ENCODE measurements around the gene ZNF705A. TPM values are rescaled to one million over a fixed set of nuclear protein-coding genes. Genes with fewer than 3 reads are reported as not detected.
A peak's percentile ranks its signal among the peaks of the same experiment; 100 is the strongest.
"Not testable (repeated sequence)": the region's sequence is repeated elsewhere in the genome, so short reads cannot be mapped to it uniquely, and the experiment has no call there.

ZNF705A gene
- total and polyA plus RNA-seq, 9 donors = 0.24 to 0.59 TPM; not detected in 7

DNA sequence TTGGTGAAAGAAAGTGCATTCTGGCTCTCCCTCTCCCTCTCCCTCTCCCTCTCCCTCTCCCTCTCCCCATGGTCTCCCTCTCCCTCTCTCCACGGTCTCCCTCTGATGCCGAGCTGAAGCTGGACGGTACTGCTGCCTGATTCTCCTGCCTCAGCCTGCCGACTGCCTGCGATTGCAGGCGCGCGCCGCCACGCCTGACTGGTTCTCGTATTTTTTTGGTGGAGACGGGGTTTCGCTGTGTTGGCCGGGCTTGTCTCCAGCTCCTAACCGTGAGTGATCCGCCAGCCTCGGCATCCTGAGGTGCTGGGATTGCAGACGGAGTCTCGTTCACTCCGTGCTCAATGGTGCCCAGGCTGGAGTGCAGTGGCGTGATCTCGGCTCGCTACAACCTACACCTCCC lies 26.5 kb downstream of the ZNF705A start:
- not testable (repeated sequence) for H3K4me3 ChIP-seq (ENCODE audit: low read length); DNase-seq; H3K36me3 ChIP-seq (ENCODE audit: control insufficient read depth, insufficient read depth, low read length); H3K27me3 ChIP-seq (ENCODE audit: control insufficient read depth, insufficient read depth, low read length); H3K9me3 ChIP-seq (replicated peaks; ENCODE audit: control insufficient read depth, low read depth, low read length); H3K4me1 ChIP-seq (ENCODE audit: control insufficient read depth, insufficient read depth, low read length); H3K27ac ChIP-seq (ENCODE audit: low read length)
- WGBS (ENCODE audit: insufficient coverage) = no CpG with 5 or more reads among the region's 23 CpGs

DNA sequence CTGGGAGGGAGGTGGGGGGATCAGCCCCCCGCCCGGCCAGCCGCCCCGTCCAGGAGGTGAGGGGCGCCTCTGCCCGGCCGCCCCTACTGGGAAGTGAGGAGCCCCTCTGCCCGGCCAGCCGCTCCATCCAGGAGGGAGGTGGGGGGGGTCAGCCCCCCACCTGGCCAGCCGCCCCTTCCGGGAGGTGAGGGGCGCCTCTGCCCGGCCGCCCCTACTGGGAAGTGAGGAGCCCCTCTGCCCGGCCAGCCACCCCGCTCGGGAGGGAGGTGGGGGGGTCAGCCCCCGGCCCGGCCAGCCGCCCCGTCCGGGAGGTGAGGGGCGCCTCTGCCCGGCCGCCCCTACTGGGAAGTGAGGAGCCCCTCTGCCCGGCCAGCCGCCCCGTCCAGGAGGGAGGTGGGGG lies 27.4 kb downstream of the ZNF705A start:
- H3K36me3 ChIP-seq (ENCODE audit: control insufficient read depth, insufficient read depth, low read length) = not testable (repeated sequence)

DNA sequence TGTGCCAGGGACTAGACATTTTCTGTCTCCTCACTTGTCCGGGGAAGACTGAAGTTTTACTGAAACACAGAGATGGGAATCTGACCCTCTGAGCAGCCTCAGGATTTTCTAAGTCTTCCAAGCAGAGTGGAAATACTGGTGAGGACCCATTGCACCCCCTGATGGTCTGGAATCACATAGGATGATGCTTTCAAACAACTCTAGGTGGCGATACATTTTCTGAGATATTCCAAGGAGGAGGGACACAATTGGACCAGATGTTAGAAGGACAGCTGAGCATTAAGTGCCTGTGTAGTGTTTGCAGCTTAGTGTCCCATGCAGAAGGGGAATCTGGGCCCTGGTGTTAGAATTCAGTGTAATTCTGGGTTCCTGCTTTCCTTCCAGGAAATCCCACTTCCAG lies 31.3 kb downstream of the ZNF705A start:
- not testable (repeated sequence) for DNase-seq; H3K9me3 ChIP-seq (replicated peaks; ENCODE audit: control insufficient read depth, low read depth, low read length); H3K4me3 ChIP-seq (ENCODE audit: low read length); H3K27ac ChIP-seq (ENCODE audit: low read length); H3K27me3 ChIP-seq (ENCODE audit: control insufficient read depth, insufficient read depth, low read length); H3K36me3 ChIP-seq (ENCODE audit: control insufficient read depth, insufficient read depth, low read length); H3K4me1 ChIP-seq (ENCODE audit: control insufficient read depth, insufficient read depth, low read length)
- WGBS (ENCODE audit: insufficient coverage) = 57% methylated on average over 1 of the region's 2 CpGs

More for the DNA sequence above, 27.4 kb downstream of the ZNF705A start:
- H3K4me1 ChIP-seq (ENCODE audit: control insufficient read depth, insufficient read depth, low read length); H3K9me3 ChIP-seq (replicated peaks; ENCODE audit: control insufficient read depth, low read depth, low read length); H3K27me3 ChIP-seq (ENCODE audit: control insufficient read depth, insufficient read depth, low read length); H3K4me3 ChIP-seq (ENCODE audit: low read length); H3K27ac ChIP-seq (ENCODE audit: low read length); DNase-seq: not testable (repeated sequence)
- WGBS (ENCODE audit: insufficient coverage) = 100% methylated on average over 1 of the region's 28 CpGs

DNA sequence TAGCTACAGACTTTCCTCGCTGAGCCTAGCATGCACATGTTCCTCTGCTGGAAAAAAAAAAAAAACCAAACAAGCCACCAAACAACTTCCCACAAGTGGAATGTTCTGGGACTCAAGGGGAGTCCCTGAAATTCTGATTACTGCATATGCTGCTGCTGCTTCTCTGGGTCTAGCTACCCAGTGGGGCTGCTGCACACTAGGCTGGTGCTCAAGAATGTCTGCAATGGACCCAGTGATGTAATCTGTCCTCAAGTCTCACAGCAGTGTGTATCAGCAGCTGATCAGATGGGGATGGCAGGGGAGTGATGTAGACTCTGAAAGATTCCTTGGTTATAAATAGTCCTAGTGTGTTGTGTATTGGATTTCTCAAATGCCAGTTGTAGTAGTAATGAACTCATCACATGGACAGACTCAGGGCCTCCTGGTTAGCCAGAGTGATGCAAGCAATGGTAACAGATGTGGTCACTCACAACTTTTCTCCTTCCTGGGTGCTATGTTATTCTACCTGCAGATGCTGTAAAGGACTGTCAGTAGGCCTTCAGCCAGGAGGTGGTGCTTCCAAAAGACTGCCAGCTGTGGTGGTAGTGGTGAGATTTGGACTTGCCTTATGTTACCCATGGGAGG lies 41.0 kb downstream of the ZNF705A start:
- WGBS (ENCODE audit: insufficient coverage) = no CpG with 5 or more reads among the region's 1 CpG
- DNase-seq = peak; percentile 34
- not testable (repeated sequence) for H3K4me3 ChIP-seq (ENCODE audit: low read length); H3K27ac ChIP-seq (ENCODE audit: low read length); H3K9me3 ChIP-seq (replicated peaks; ENCODE audit: control insufficient read depth, low read depth, low read length); H3K27me3 ChIP-seq (ENCODE audit: control insufficient read depth, insufficient read depth, low read length); H3K36me3 ChIP-seq (ENCODE audit: control insufficient read depth, insufficient read depth, low read length); H3K4me1 ChIP-seq (ENCODE audit: control insufficient read depth, insufficient read depth, low read length)

DNA sequence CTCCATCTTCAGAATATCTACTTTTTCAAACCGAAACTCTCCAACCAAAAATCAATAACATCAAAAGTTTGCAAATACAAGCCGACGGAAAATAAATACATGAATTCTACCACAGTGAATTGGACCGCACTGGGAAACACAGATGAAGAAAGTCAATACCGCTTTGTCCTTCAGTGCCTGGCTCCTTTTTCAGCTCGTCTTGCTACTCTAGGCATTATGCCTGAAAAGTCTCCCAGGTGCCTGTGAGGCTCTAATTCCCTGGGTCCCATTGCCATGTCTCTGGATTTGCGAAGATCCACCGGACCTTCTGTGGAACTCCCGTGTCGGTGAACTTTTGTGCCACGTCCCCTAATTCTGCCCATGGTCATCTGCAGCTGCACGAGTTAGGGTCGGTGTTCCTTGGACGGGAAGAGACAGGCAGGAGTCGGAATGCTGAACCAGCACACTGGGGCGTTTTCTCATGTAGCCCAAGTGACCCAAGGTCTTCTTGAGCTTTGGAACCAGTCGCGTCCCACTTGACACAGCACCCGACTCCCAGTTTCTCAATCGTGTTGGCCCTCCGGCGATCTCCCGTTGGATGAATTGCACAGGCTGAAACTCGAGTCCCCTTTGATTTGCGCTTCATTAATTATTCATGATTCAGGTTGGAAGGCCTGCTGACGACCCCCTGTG lies 62.0 kb downstream of the ZNF705A start:
- H3K4me3 ChIP-seq (ENCODE audit: low read length); H3K27ac ChIP-seq (ENCODE audit: low read length); DNase-seq; H3K9me3 ChIP-seq (replicated peaks; ENCODE audit: control insufficient read depth, low read depth, low read length); H3K27me3 ChIP-seq (ENCODE audit: control insufficient read depth, insufficient read depth, low read length); H3K4me1 ChIP-seq (ENCODE audit: control insufficient read depth, insufficient read depth, low read length); H3K36me3 ChIP-seq (ENCODE audit: control insufficient read depth, insufficient read depth, low read length): not testable (repeated sequence)
- WGBS (ENCODE audit: insufficient coverage) = 86% methylated on average over 21 of the region's 26 CpGs

DNA sequence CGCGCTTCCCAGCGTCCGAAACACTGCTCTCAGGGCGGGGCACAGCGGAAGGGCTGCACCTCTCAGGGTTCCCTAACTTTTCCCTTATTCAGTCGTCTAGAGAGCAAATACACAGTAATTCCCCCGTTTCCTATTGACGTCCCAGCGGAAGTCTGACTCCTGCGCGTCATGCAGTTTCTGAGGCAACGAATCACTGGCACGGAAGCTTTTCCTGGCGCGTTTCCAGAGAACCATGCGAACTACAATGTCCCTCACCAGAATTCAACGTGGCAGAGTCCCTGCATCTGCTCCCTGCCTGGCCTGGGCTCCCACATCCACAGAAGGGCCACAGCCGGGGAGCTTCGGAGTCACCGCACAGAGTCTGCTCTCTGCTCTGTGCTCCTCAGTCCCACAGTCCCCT lies 64.6 kb downstream of the ZNF705A start:
- not testable (repeated sequence) for H3K27ac ChIP-seq (ENCODE audit: low read length); DNase-seq

DNA sequence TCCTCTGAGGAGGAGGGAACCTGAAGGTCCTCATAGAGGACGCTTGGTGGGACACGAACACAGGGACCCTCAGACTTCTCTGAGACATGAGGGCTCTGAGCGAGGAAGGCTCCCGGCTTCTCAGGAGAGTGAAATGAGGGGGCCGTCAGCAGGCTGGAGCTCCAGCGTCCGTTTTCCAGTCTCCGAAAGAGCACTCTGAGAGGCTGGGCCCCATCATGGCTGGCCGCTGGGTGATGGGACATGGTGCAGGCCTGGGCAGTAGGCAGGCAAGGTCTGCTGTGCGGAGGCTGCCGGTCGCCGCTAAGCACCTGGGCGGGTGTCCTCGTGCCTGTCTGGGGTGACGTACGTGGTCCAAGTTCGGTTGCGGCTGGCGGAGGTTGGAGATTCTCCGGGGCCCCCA lies 65.0 kb downstream of the ZNF705A start:
- H3K9me3 ChIP-seq (replicated peaks; ENCODE audit: control insufficient read depth, low read depth, low read length); H3K27me3 ChIP-seq (ENCODE audit: control insufficient read depth, insufficient read depth, low read length); H3K36me3 ChIP-seq (ENCODE audit: control insufficient read depth, insufficient read depth, low read length); DNase-seq; H3K4me3 ChIP-seq (ENCODE audit: low read length); H3K27ac ChIP-seq (ENCODE audit: low read length); H3K4me1 ChIP-seq (ENCODE audit: control insufficient read depth, insufficient read depth, low read length): not testable (repeated sequence)
- 89% methylated on average over 13 of the region's 21 CpGs for WGBS (ENCODE audit: insufficient coverage)

More for the DNA sequence above, 64.6 kb downstream of the ZNF705A start:
- not testable (repeated sequence) for H3K36me3 ChIP-seq (ENCODE audit: control insufficient read depth, insufficient read depth, low read length); H3K4me1 ChIP-seq (ENCODE audit: control insufficient read depth, insufficient read depth, low read length); H3K9me3 ChIP-seq (replicated peaks; ENCODE audit: control insufficient read depth, low read depth, low read length); H3K27me3 ChIP-seq (ENCODE audit: control insufficient read depth, insufficient read depth, low read length); H3K4me3 ChIP-seq (ENCODE audit: low read length)
- 86% methylated on average over 14 of the region's 21 CpGs for WGBS (ENCODE audit: insufficient coverage)

DNA sequence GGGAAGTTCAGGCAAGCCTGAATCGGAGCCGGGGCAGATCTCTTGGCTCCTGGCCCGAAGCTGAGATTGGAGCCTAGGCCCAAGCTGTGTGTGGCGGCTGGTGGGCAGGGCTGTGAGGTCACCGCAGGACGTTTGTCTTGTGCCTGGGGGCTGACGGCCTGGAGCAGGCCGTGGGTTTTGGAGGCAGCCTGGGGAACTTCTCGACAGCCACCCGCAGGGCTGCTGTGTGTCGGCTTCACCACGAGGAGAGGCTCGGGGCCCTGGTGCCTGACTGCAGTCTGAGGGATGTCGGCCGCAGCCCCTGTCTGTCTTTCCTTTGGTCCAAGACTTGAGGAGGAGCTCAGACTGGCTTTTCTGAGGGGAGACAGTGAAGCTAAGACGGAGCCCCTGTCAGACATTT lies 65.5 kb downstream of the ZNF705A start:
- not testable (repeated sequence) for H3K27ac ChIP-seq (ENCODE audit: low read length); H3K4me1 ChIP-seq (ENCODE audit: control insufficient read depth, insufficient read depth, low read length)
- WGBS (ENCODE audit: insufficient coverage) = 91% methylated on average over 15 of the region's 16 CpGs

DNA sequence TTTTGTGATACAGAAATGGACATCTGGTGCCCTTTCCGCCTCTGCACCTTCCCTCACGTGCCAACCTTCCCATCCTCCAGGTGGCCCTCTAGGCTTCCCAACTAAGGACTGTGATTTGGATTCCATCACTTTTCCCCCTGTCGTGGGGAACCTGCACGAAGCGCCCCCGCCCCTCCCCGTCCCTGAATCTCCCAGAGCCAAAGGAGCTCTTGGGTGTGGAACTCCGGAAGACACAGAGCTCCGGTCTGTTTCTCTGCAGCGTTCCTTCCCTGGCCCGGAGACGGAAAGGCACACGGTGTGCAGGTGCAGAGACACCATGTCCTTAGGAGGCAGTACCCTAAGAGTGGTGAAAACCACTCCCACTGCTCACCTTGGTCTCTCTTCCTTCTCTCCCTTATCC lies 66.8 kb downstream of the ZNF705A start:
- not testable (repeated sequence) for DNase-seq; H3K4me1 ChIP-seq (ENCODE audit: control insufficient read depth, insufficient read depth, low read length); H3K27ac ChIP-seq (ENCODE audit: low read length); H3K9me3 ChIP-seq (replicated peaks; ENCODE audit: control insufficient read depth, low read depth, low read length); H3K4me3 ChIP-seq (ENCODE audit: low read length); H3K27me3 ChIP-seq (ENCODE audit: control insufficient read depth, insufficient read depth, low read length); H3K36me3 ChIP-seq (ENCODE audit: control insufficient read depth, insufficient read depth, low read length)
- 64% methylated on average over 6 of the region's 13 CpGs for WGBS (ENCODE audit: insufficient coverage)

More for the DNA sequence above, 65.5 kb downstream of the ZNF705A start:
- H3K4me3 ChIP-seq (ENCODE audit: low read length); H3K9me3 ChIP-seq (replicated peaks; ENCODE audit: control insufficient read depth, low read depth, low read length); H3K36me3 ChIP-seq (ENCODE audit: control insufficient read depth, insufficient read depth, low read length); H3K27me3 ChIP-seq (ENCODE audit: control insufficient read depth, insufficient read depth, low read length); DNase-seq: not testable (repeated sequence)

DNA sequence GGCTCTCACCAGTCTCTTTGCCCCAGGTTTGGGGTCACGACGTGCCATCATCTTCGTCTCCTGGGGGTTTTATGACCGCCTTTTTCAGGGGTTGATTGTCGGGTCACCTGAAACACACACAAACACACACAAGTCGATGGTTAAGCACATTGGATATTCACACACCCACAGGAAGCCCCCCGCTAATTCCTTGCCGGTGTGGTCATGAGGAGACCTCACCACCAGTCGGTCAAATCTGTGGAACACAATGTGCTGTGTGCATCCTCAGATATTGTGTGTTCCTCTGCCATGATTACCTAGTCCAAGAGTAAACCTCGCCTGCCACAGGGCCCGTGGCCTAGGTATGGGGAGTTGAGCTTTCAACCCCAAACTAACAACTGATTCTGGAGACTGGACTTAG lies 68.0 kb downstream of the ZNF705A start:
- not testable (repeated sequence) for H3K4me1 ChIP-seq (ENCODE audit: control insufficient read depth, insufficient read depth, low read length); H3K27me3 ChIP-seq (ENCODE audit: control insufficient read depth, insufficient read depth, low read length); H3K9me3 ChIP-seq (replicated peaks; ENCODE audit: control insufficient read depth, low read depth, low read length); H3K36me3 ChIP-seq (ENCODE audit: control insufficient read depth, insufficient read depth, low read length); DNase-seq; H3K27ac ChIP-seq (ENCODE audit: low read length); H3K4me3 ChIP-seq (ENCODE audit: low read length)
- 96% methylated on average over 6 of the region's 11 CpGs for WGBS (ENCODE audit: insufficient coverage)

DNA sequence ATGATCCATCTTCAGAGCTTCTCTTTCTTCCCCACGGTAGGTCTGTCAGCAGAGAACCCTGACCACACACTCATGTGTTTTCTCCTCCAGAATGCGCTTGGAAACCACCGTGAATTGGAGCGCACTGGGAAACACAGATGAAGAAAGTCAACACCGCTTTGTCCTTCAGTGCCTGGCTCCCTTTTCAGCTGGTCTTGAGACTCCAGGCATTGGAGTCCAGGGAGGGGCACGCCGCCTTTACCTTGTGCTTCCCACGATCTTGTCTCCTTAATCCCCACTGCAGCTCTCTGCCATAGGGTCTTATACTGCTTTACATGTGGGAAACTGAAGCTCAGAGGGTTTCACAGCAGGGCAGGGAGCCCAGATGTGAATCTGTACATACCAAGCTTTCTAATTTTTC lies 69.5 kb downstream of the ZNF705A start:
- no peak overlapping the region for H3K4me3 ChIP-seq (ENCODE audit: low read length)
- DNase-seq = no peak
- H3K9me3 ChIP-seq (replicated peaks; ENCODE audit: control insufficient read depth, low read depth, low read length) = no peaks in the 10 kb centered on the region
- 91% methylated on average over 5 of the region's 8 CpGs for WGBS (ENCODE audit: insufficient coverage)
- no peaks in the 10 kb centered on the region for H3K27me3 ChIP-seq (ENCODE audit: control insufficient read depth, insufficient read depth, low read length)
- H3K4me1 ChIP-seq (ENCODE audit: control insufficient read depth, insufficient read depth, low read length) = no peaks in the 10 kb centered on the region
- H3K36me3 ChIP-seq (ENCODE audit: control insufficient read depth, insufficient read depth, low read length) = no peaks in the 10 kb centered on the region
- no peak overlapping the region for H3K27ac ChIP-seq (ENCODE audit: low read length)

Measured in muscle of leg (tissue), 11 donors.